ENCODE results near the gene ABR. TPM values are rescaled to one million over a fixed set of nuclear protein-coding genes. Genes with fewer than 3 reads are reported as not detected.
A peak's percentile ranks its signal among the peaks of the same experiment; 100 is the strongest.

ABR gene
- total RNA-seq, 4 donors from 2014 or later: 35.4 to 192 (median 138) TPM

DNA sequence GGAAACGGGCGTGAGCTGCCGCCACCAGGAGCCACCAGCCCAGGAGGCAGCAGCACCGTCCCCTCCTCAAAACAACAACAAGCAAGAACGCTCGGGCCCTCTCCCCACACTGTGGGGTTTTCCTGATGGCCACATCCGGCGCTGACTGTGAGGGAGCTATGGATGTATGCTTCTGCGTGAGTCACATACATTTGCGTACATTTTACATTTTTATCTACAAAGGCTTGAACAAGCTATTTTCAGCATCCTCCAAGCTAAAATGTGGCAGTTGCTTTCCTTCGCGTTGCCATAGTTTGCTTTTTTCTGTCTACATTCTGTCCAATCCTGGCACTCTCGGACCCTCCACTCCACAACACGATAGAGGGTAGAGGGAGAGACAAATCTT is 2.0 kb upstream of the ABR start:
- TF ChIP-seq, protein P1, sequence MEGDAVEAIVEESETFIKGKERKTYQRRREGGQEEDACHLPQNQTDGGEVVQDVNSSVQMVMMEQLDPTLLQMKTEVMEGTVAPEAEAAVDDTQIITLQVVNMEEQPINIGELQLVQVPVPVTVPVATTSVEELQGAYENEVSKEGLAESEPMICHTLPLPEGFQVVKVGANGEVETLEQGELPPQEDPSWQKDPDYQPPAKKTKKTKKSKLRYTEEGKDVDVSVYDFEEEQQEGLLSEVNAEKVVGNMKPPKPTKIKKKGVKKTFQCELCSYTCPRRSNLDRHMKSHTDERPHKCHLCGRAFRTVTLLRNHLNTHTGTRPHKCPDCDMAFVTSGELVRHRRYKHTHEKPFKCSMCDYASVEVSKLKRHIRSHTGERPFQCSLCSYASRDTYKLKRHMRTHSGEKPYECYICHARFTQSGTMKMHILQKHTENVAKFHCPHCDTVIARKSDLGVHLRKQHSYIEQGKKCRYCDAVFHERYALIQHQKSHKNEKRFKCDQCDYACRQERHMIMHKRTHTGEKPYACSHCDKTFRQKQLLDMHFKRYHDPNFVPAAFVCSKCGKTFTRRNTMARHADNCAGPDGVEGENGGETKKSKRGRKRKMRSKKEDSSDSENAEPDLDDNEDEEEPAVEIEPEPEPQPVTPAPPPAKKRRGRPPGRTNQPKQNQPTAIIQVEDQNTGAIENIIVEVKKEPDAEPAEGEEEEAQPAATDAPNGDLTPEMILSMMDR (IDR thresholded peaks at IDR 0.05): no peak
- no peak for TF ChIP-seq POLR2A (IDR thresholded peaks at IDR 0.05)
- Histone ChIP-seq H3K27ac (peak overlapping the region in 1 of 2 donors; percentile 93), H3K9me3 (no peaks in the 10 kb centered on the region), H3K4me3 (no peak overlapping the region), H3K27me3 (no peaks in the 10 kb centered on the region), H3K36me3 (no peaks in the 10 kb centered on the region), H3K4me1 (peaks cover 0 to 6% of the 10 kb centered on the region in 2 donors)
- no peak for DNase-seq
- intact Hi-C loops (cut with DNase I; ENCODE audit: low total_unique reads): no loop called here

GRCh38 chr17:1180958-1181752 is 1.4 kb upstream of the ABR start:
- no peak overlapping the region for H3K4me3 ChIP-seq
- intact Hi-C loops (cut with DNase I; ENCODE audit: low total_unique reads): no loop called here
- TF ChIP-seq, protein P1 (IDR thresholded peaks at IDR 0.05): no peak
- TF ChIP-seq POLR2A (IDR thresholded peaks at IDR 0.05): no peak
- H3K27ac ChIP-seq: peak overlapping the region; percentile 79 to 93
- DNase-seq: no peak
- H3K27me3 ChIP-seq: no peaks in the 10 kb centered on the region
- H3K4me1 ChIP-seq: peaks cover 0 to 11% of the 10 kb centered on the region in 2 donors
- no peaks in the 10 kb centered on the region for H3K9me3 ChIP-seq
- H3K36me3 ChIP-seq: no peaks in the 10 kb centered on the region

GRCh38 chr17:1179112-1179817 is 516 bp downstream of the ABR start:
- H3K4me1 ChIP-seq: peaks cover 0 to 14% of the 10 kb centered on the region in 2 donors

DNA sequence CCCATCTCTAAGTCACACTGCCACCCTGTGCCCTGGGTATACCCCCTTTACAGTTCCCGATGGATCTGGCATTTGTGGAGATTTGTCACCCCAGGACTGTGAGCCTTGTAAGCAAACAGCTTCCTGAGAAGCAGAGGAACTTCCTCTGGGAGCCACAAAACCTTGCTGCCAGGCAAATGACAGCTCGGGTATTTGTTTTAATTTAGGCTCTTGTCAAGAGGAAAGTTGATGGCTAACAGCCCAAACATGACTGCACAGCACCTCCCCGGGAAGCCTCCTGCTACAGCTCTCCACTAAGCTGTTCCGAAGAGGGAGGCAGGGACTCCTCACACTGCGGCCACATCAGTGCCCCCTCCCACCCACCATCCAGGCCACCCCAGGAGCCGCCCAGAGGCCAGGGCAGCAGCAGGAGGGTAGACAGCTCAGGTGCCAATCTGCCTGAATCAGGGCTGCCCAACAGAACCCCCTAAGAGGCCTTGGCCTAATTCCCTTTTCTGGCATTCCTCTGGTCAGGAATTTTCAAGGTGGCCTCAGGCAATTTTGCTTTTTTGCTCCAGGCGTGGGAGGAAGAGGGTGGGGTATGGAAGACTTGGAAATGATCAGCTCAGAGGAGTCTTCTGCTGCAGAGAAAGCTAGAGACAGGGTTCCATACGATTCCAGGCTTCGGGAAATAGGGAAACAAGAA is 2.6 kb downstream of the ABR start:
- Histone ChIP-seq H3K4me1 (peaks cover 4 to 14% of the 10 kb centered on the region in 2 donors), H3K27ac (peak overlapping the region; percentile 42 to 61), H3K4me3 (no peak overlapping the region)

More at GRCh38 chr17:1179112-1179817, 516 bp downstream of the ABR start:
- TF ChIP-seq, protein P1 (IDR thresholded peaks at IDR 0.05): no peak
- TF ChIP-seq POLR2A (IDR thresholded peaks at IDR 0.05): no peak
- no peaks in the 10 kb centered on the region for H3K36me3 ChIP-seq
- H3K27me3 ChIP-seq: no peaks in the 10 kb centered on the region
- H3K9me3 ChIP-seq: no peaks in the 10 kb centered on the region
- intact Hi-C loops (cut with DNase I; ENCODE audit: low total_unique reads): no loop called here
- H3K4me3 ChIP-seq: peak overlapping the region; percentile 80 to 86
- H3K27ac ChIP-seq: peak overlapping the region; percentile 79 to 93
- peak; percentile 46 to 60 for DNase-seq

More for the DNA sequence above, 2.6 kb downstream of the ABR start:
- no peaks in the 10 kb centered on the region for H3K36me3 ChIP-seq
- H3K9me3 ChIP-seq: no peaks in the 10 kb centered on the region
- TF ChIP-seq POLR2A (IDR thresholded peaks at IDR 0.05): no peak
- TF ChIP-seq, protein P1 (IDR thresholded peaks at IDR 0.05): no peak
- intact Hi-C loops (cut with DNase I; ENCODE audit: low total_unique reads): no loop called here
- no peaks in the 10 kb centered on the region for H3K27me3 ChIP-seq
- DNase-seq: peak; percentile 49 to 67
